Activated T-helper 2 cell treated with anti-CD3 and anti-CD28 coated beads, Interferon-gamma antibody, Interleukin-2, Interleukin-4, amounts not matched to agents 10 μg/mL and 5 μg/mL and 100 μg/mL, durations not matched to agents 14 hours and 24 hours and 36 hours (primary cell): Measurements from ENCODE around the gene PLA2G5. TPM values are rescaled to one million over a fixed set of nuclear protein-coding genes. Genes with fewer than 3 reads are reported as not detected.

Source experiments
- DNase-seq: peaks from one replicate; pipeline ENCODE4 v3.0.0; 2021; ENCODE audit warnings: low spot score
- H3K27ac Mint-ChIP-seq: one replicate; pipeline ENCODE4 v1.8.0; 2021; ENCODE audit warnings: mixed read lengths
- H3K27me3 Mint-ChIP-seq: one replicate; pipeline ENCODE4 v1.8.0; 2021; ENCODE audit warnings: low read depth, mixed read lengths
- H3K36me3 Mint-ChIP-seq: one replicate; pipeline ENCODE4 v1.8.0; 2021; ENCODE audit warnings: low read depth, mixed read lengths
- H3K4me1 Mint-ChIP-seq: one replicate; pipeline ENCODE4 v1.8.0; 2021; ENCODE audit warnings: low read depth, mixed read lengths
- H3K4me3 Mint-ChIP-seq: one replicate; pipeline ENCODE4 v1.8.0; 2021; ENCODE audit warnings: low read depth, mild to moderate bottlenecking, moderate library complexity, mixed read lengths
- H3K9me3 Mint-ChIP-seq: one replicate; pipeline ENCODE4 v1.8.0; 2021; ENCODE audit warnings: mixed read lengths
- intact Hi-C: fragments of 100-400 bp; cut with micrococcal nuclease; formaldehyde crosslinking; loops from one replicate; pipeline ENCODE4 v1.15.1; 2023
- total RNA-seq: library from RNA; stranded (reverse); gene quantifications from 2 replicates; pipeline ENCODE4 v1.2.3, GENCODE V29; 2022

PLA2G5 gene
- total RNA-seq, 1 donor from 2014 or later = not detected

DNA sequence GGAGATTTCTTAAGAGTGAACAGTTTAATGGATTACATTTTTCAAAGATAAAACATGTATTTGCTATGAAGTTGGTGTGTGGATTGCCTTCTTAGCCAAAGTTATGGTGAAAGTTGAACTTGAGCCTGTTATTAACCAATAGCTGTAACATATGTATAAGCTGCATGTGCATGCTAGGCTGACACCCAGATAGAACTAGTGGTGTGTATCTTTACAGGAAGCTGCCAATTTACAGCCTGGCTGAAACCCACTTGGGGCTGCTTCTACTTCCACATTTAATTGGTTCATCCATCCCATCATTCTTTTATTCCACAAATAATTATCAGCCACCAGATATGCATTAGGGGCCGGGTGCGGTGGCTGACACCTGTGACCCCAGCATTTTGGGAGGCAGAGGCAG, 3.3 kb downstream of the PLA2G5 start:
- Mint-ChIP-seq H3K27me3 (peaks cover 16% of the 10 kb centered on the region), H3K9me3 (no peaks in the 10 kb centered on the region), H3K4me3 (no peak overlapping the region), H3K36me3 (no peaks in the 10 kb centered on the region), H3K4me1 (no peaks in the 10 kb centered on the region), H3K27ac (no peak overlapping the region)
- DNase-seq = no peak
- intact Hi-C loops = no loop called here

DNA sequence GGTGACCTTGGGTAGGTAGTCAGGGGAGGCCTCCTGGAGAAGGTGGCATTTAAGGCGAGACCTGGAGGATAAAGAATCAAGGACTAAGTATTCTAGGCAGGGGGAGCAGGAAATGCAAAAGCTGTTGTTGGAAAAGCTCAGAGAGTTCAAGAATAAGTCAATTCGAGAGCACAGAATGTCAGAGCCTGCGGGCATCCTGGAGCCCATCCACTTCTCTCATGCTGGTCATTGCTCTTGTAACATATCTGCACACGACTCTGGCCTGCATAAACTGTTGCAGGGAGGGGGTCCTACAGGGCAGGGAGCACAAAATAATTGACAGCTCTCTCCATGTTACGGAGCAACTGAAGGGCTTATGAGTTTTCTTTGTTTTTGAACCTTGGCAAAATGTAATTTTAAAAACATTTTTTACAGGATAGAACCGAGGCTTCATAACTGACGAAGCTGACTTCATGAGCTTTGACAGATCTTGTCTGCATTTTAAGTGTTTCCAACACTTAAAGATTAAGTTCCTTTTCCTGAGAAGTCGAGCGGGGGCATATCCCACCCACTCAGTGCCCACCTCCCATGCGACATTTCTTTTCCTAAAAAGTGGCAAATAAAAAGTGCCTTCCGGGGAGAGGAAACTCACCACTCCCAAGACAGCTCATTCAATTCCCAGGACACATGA, 4.2 kb downstream of the PLA2G5 start:
- H3K36me3 Mint-ChIP-seq = no peaks in the 10 kb centered on the region
- no peaks in the 10 kb centered on the region for H3K9me3 Mint-ChIP-seq
- H3K27me3 Mint-ChIP-seq = peaks cover 22% of the 10 kb centered on the region
- H3K4me1 Mint-ChIP-seq = no peaks in the 10 kb centered on the region
- no peak overlapping the region for H3K4me3 Mint-ChIP-seq
- no peak for DNase-seq
- H3K27ac Mint-ChIP-seq = no peak overlapping the region
- intact Hi-C loops = no loop called here

DNA sequence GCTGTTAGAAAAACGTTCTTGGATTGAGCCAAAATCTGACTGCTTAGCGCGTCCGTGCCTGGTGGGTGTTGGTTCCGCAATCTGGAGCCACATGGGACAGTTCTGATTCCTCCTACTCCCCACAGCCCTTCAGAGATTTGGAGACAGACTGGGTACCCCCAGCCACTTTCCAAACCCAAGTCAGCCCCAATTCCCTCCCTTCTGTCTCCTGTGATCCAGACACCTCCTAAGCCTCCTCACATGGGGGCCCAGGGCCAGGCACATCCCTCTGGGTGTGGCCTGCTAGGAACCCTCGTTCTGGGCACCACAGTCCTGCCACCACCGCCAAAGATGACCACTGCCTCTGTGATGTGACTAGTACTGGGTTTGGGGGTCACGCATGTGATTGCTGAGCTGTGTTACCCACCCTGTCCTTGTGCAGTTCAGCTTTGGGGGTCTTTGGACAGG, 4.8 kb downstream of the PLA2G5 start:
- H3K36me3 Mint-ChIP-seq = no peaks in the 10 kb centered on the region

DNA sequence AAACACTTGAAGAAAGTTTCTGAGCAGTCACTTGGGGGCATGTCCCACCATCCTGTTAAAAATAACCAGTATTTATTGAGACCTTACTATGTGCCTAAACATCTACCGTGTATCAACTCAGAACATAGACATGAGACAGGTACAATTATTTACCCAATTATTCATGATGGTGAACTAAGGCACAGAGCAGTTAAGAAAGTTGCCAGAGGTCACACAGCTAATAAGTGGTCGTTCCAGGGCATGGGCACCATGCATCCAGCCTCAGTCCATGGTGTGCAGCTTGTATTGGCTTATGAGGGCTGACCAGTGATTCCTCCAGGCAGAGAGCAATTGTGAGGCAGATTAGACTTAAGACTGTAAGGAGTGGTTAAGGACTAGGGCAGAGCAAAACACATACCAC, 5.4 kb downstream of the PLA2G5 start:
- peaks cover 27% of the 10 kb centered on the region for H3K27me3 Mint-ChIP-seq
- no peak overlapping the region for H3K27ac Mint-ChIP-seq
- H3K9me3 Mint-ChIP-seq = no peaks in the 10 kb centered on the region

More for the DNA sequence above, 4.8 kb downstream of the PLA2G5 start:
- Mint-ChIP-seq H3K9me3 (no peaks in the 10 kb centered on the region), H3K27me3 (peaks cover 24% of the 10 kb centered on the region), H3K27ac (no peak overlapping the region), H3K4me1 (no peaks in the 10 kb centered on the region), H3K4me3 (no peak overlapping the region)
- intact Hi-C loops = no loop called here
- DNase-seq = no peak

DNA sequence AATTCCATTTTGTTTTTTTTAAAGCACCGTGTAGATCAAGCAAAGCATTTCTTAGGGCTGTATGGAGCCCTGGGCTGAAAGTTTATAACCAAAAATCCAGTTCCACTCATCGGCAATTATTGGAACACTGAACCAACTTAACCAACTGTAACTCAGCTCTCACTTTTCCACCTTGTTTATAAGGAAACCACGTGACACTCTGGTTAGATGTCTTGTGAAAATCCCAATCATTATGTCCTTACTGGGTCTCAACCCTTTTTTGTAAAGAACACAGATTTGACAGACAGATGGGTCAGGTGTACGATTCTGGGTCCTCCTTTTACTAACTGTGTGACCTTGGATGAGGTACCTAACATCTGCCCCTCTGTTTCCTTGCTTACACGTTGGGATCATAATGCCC, 6.2 kb downstream of the PLA2G5 start:
- Mint-ChIP-seq H3K27me3 (peaks cover 34% of the 10 kb centered on the region), H3K36me3 (no peaks in the 10 kb centered on the region), H3K27ac (no peak overlapping the region), H3K4me1 (peaks cover 4% of the 10 kb centered on the region), H3K4me3 (no peak overlapping the region), H3K9me3 (no peaks in the 10 kb centered on the region)
- intact Hi-C loops = no loop called here
- DNase-seq = no peak

More for the DNA sequence above, 5.4 kb downstream of the PLA2G5 start:
- intact Hi-C loops = no loop called here
- Mint-ChIP-seq H3K36me3 (no peaks in the 10 kb centered on the region), H3K4me3 (no peak overlapping the region), H3K4me1 (no peaks in the 10 kb centered on the region)
- no peak for DNase-seq

DNA sequence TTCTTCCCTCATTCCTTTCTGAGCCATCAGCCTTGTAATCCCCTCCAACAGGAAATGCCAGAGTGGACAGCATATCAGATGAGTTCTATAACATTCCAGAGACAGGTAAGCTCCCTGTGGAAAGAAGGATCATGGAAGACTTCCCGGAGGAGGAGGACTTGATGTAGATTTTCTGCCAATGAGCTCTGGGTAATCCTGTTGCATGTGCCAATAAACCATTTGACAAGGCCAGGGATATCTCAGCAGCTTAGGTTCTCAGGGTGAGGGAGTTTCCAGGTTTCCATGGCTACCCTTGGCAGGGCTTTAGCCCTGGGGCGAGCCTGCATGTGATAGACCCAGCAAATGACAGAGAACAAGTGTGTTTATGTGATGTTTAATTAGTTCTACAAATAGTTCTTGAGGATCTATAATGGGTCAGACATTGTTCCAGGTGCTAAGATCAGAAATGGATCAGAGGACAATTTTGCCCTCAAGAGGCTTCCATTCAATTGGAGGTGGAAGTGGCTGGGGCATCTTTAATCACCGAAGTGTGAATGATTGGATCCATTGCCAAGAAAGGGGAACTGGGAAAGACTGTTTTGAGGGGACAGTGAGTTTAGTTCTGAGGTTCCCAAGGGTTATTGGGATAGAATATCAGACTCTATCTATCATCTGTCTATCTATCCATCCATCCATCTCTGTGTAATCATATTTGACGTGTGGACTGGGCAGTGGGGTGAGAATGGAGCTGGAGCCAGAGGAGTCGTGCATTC, 6.9 kb downstream of the PLA2G5 start:
- intact Hi-C loops = no loop called here
- H3K36me3 Mint-ChIP-seq = no peaks in the 10 kb centered on the region

DNA sequence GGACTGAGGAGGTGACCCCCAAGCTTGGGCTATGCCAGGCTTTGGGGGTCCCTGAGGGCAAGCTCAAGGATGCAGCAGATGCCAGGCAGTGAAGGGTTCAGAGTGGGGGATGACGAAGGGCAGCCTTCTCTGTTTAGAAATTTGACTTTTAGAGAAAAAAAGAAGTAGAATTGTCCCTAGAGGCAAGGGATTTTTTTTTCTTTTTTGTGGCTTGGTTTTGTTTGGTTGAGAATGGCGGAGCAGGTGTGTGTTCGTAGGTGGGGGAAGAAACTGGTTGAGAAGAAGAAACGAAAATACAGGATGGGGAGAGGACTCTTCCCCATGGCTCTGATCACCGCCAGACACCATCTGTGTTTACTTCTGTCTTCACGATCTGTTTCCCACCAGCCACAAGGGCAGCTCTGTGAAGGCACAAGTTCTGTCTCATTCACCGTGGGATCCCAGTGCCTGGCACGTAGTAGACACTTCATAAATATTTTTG, 8.2 kb downstream of the PLA2G5 start:
- H3K4me1 Mint-ChIP-seq = peaks cover 5% of the 10 kb centered on the region
- H3K27ac Mint-ChIP-seq = no peak overlapping the region
- no peak for DNase-seq
- H3K9me3 Mint-ChIP-seq = no peaks in the 10 kb centered on the region
- no peak overlapping the region for H3K4me3 Mint-ChIP-seq
- intact Hi-C loops = no loop called here
- no peaks in the 10 kb centered on the region for H3K36me3 Mint-ChIP-seq
- peaks cover 39% of the 10 kb centered on the region for H3K27me3 Mint-ChIP-seq

More for the DNA sequence above, 6.9 kb downstream of the PLA2G5 start:
- H3K27ac Mint-ChIP-seq = no peak overlapping the region
- peaks cover 37% of the 10 kb centered on the region for H3K27me3 Mint-ChIP-seq
- no peak overlapping the region for H3K4me3 Mint-ChIP-seq
- DNase-seq = no peak
- H3K9me3 Mint-ChIP-seq = no peaks in the 10 kb centered on the region
- peaks cover 5% of the 10 kb centered on the region for H3K4me1 Mint-ChIP-seq

DNA sequence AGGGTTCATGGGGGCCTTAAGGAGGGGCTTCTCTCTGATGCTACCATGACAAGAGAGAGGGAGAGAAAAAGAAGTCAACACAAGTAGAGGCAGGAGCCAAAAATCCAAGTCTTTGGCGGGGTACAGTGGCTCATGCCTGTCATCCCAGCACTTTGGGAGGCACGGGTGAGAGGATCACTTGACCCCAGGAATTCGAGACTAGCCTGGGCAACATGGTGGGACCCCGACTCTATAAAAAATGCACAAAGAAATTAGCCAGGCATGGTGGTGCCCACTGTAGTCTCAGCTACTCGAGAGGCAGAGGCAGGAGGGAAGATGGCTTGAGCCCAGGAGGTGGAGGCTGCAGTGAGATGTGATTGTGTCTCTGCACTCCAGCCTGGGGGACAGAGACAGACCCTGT, 8.7 kb downstream of the PLA2G5 start:
- Mint-ChIP-seq H3K4me1 (peaks cover 5% of the 10 kb centered on the region), H3K4me3 (no peak overlapping the region)

DNA sequence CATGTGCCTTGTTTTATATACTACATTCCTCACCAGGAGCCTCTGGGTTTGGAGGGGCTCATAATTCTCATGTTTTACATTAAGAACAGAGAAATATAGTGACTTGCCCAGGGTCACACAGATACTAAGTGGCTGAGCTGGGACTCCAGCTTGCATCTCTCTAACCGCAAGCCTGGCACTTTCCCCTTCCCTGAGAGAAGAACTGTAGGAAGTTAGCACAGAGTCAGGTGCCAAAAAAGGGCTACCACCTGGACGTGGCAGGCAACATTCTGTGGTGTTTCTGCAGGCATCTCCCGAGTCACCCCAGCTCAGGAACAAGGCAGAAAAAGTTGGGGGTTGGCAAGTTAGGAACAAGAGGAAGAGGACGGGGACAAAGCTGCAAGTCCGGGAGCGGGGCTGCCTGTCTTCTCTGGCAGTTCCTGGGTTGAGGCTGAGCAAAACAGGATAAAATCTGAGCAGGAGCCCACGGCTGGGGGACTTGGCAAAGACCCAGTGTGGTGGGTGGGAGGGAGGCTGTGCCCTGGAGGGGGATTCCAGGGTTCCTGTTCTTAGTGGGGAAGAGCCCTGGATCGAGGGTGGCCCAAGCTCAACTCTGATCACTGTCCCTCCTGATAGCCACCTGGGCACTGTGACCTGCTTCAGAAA, 9.8 kb downstream of the PLA2G5 start:
- Mint-ChIP-seq H3K36me3 (no peaks in the 10 kb centered on the region), H3K4me3 (no peak overlapping the region), H3K9me3 (no peaks in the 10 kb centered on the region), H3K27me3 (peaks cover 39% of the 10 kb centered on the region), H3K4me1 (peaks cover 5% of the 10 kb centered on the region), H3K27ac (no peak overlapping the region)
- intact Hi-C loops = no loop called here
- DNase-seq = no peak

More for the DNA sequence above, 8.7 kb downstream of the PLA2G5 start:
- intact Hi-C loops = no loop called here
- peaks cover 39% of the 10 kb centered on the region for H3K27me3 Mint-ChIP-seq
- H3K9me3 Mint-ChIP-seq = no peaks in the 10 kb centered on the region
- no peak for DNase-seq
- H3K36me3 Mint-ChIP-seq = no peaks in the 10 kb centered on the region
- H3K27ac Mint-ChIP-seq = no peak overlapping the region

DNA sequence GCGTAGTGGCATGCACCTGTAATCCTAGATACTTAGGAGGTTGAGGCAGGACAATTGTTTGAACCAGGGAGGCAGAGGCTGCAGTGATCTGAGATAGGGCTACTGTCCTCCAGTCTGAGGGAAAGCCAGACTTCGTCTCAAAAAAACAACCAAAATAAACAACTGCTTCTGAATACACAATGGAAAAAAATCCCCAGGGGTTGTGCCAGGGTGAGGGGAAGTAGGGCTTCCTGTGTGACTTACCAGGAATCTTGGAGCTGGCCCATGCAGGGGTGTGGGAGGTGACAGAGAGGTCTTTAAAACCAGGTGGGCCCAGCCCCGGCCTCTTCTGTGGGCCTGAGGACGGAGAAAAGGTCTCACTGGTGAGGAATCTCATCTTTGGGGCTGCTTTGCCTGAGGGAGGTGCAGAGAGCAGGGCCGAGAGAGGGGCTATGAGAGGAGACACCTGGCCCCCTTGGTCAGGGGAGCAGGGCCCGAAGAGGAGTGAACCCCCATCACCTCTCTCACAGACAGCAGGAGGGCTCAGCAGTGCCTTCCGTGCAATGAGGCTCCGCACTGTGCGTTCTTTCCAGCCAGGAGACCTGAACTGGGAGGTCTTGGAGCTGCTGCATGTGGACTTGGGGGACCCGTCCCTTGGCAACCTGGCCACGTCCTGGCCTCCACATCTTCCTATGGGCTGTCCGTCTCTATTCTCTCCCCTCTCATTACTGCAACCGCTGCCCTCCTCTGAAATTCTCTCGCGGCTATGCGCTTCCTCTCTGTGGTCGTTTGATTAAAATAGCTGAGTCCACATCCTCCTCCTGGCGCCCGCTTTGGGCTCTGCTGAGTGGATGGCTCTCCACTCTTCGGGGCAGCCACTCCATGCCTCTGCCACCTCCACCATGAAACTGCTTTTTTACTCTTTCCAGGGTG, 10.7 kb downstream of the PLA2G5 start:
- H3K27ac Mint-ChIP-seq = no peak overlapping the region
- DNase-seq = no peak
- no peaks in the 10 kb centered on the region for H3K36me3 Mint-ChIP-seq
- intact Hi-C loops = no loop called here
- H3K4me3 Mint-ChIP-seq = no peak overlapping the region
- peaks cover 5% of the 10 kb centered on the region for H3K4me1 Mint-ChIP-seq
- no peaks in the 10 kb centered on the region for H3K9me3 Mint-ChIP-seq
- peaks cover 37% of the 10 kb centered on the region for H3K27me3 Mint-ChIP-seq

DNA sequence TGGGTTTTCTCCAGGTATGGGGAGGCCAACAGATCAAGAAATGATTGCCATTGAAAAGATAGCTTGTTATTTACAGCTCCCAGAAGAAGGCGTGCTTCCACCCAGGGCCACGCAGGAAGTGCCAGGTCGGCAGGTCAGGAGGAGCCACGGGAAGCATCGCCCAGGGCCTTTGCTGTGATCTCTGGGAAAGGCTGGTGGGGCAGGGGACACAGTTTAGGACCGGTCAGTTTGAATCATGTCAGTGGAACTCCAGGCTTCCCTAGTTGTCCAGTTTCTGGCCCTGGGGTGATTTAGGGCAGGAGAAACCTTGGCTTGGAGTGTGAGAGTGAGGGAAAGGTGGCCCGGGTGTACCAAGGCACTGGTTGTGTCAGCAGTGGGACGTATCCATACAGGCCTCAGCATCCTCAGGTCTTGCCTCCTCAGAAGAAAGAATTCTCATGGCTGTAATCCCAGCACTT, 11.4 kb downstream of the PLA2G5 start:
- Mint-ChIP-seq H3K27ac (no peak overlapping the region), H3K27me3 (peaks cover 37% of the 10 kb centered on the region), H3K9me3 (no peaks in the 10 kb centered on the region), H3K4me3 (no peak overlapping the region), H3K36me3 (no peaks in the 10 kb centered on the region), H3K4me1 (peaks cover 5% of the 10 kb centered on the region)
- intact Hi-C loops = no loop called here
- no peak for DNase-seq

DNA sequence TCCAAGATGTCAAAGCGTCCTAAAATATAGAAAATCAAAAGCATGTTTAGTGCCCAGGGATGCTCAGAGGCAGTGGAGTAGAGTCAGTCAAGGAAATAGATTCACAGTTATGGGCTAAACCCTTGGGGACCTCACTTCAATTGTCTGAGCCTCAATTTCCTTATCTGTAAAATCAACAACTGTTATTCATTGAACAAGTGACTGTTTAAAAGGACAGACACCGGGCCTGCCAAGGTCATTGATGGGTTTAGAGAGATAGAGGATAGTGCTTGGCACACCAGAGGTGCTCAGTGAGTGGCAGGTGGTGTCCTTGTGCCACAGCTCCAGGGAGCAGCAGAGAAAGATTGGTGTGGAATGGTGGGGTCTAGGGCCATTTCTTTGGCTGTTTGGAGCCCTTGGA, 12.8 kb downstream of the PLA2G5 start:
- Mint-ChIP-seq H3K36me3 (no peaks in the 10 kb centered on the region), H3K9me3 (no peaks in the 10 kb centered on the region), H3K27ac (no peak overlapping the region), H3K4me3 (no peak overlapping the region), H3K27me3 (peaks cover 30% of the 10 kb centered on the region), H3K4me1 (peaks cover 5% of the 10 kb centered on the region)
- DNase-seq = no peak
- intact Hi-C loops = no loop called here
